Activated CD8-positive, alpha-beta T cell treated with anti-CD3 and anti-CD28 coated beads for 36 hours (primary cell): ENCODE measurements around the gene TMEM53. TPM values are rescaled to one million over a fixed set of nuclear protein-coding genes. Genes with fewer than 3 reads are reported as not detected.

Experiments used
- ATAC-seq: fragments of 200-7000 bp; cut with Tn5 transposase; one replicate; pipeline ENCODE4 v1.10.0; 2021; ENCODE audit warnings: mild to moderate bottlenecking, moderate library complexity
- CTCF ChIA-PET: fragments of 350-600 bp; sonication (Branson Sonifier 250); formaldehyde crosslinking; loops from one replicate; lab custom pipeline; 2021; ENCODE audit warnings: antibody characterized with exemption; lab: Charles Lee
- POLR2A ChIA-PET: fragments of 350-600 bp; sonication (Branson Sonifier 250); formaldehyde crosslinking; loops from one replicate; lab custom pipeline; 2021; ENCODE audit warnings: antibody characterized with exemption; lab: Charles Lee
- DNase-seq: peaks from one replicate; pipeline ENCODE4 v3.0.0-alpha.2; 2020
- H3K27ac Mint-ChIP-seq: one replicate; pipeline ENCODE4 v1.8.0; 2021; ENCODE audit warnings: mild to moderate bottlenecking, mixed read lengths
- H3K27me3 Mint-ChIP-seq: one replicate; pipeline ENCODE4 v1.8.0; 2021; ENCODE audit warnings: mixed read lengths
- H3K36me3 Mint-ChIP-seq: one replicate; pipeline ENCODE4 v1.8.0; 2021; ENCODE audit warnings: low read depth, mixed read lengths
- H3K4me1 Mint-ChIP-seq: one replicate; pipeline ENCODE4 v1.8.0; 2021; ENCODE audit warnings: low read depth, mixed read lengths
- H3K4me3 Mint-ChIP-seq: one replicate; pipeline ENCODE4 v1.8.0; 2021; ENCODE audit warnings: mild to moderate bottlenecking, moderate library complexity, mixed read lengths
- H3K9me3 Mint-ChIP-seq: one replicate; pipeline ENCODE4 v1.8.0; 2021; ENCODE audit warnings: mixed read lengths
- CTCF ChIP-seq: fragments of 200-600 bp; IDR thresholded peaks from one replicate; pipeline ENCODE4 v1.8.0; 2022; ENCODE audit warnings: antibody characterized with exemption, mild to moderate bottlenecking
- intact Hi-C: fragments of 100-400 bp; cut with micrococcal nuclease; formaldehyde crosslinking; loops from one replicate; pipeline ENCODE4 v1.10.0; 2022
- total RNA-seq, 2 experiments: library from RNA; stranded (reverse); gene quantifications; one replicate each; pipeline ENCODE4 v1.2.3, GENCODE V29; 2021

Gene TMEM53
- total RNA-seq, 2 experiments from 2014 or later, result 2.3 to 3.5 TPM

- intact Hi-C loops, result no loop called here
- H3K9me3 Mint-ChIP-seq, result no peaks in the 10 kb centered on the region
- H3K4me3 Mint-ChIP-seq, result no peak overlapping the region
- TF ChIP-seq CTCF, result no peak
- no peak overlapping the region for H3K27ac Mint-ChIP-seq
- ATAC-seq (no peak), DNase-seq (no peak)
- no peaks in the 10 kb centered on the region for H3K27me3 Mint-ChIP-seq
- H3K36me3 Mint-ChIP-seq, result peaks cover 37% of the 10 kb centered on the region
- H3K4me1 Mint-ChIP-seq, result peaks cover 7% of the 10 kb centered on the region
- CTCF ChIA-PET, result interaction anchor here (16.6 kb wide), 1 partner anchor 11 kb away, joined by 156 read pairs; no protein-coding TSS in a partner anchor
- POLR2A ChIA-PET, result interaction anchor here (0.5 to 6.4 kb wide), 3 partner anchors 9 to 1902 kb away, joined by 3 to 71 read pairs (median 3); no protein-coding TSS in a partner anchor
Measured at GRCh38 chr1:44640200-44640853, 34.0 kb downstream of the TMEM53 start.

DNA sequence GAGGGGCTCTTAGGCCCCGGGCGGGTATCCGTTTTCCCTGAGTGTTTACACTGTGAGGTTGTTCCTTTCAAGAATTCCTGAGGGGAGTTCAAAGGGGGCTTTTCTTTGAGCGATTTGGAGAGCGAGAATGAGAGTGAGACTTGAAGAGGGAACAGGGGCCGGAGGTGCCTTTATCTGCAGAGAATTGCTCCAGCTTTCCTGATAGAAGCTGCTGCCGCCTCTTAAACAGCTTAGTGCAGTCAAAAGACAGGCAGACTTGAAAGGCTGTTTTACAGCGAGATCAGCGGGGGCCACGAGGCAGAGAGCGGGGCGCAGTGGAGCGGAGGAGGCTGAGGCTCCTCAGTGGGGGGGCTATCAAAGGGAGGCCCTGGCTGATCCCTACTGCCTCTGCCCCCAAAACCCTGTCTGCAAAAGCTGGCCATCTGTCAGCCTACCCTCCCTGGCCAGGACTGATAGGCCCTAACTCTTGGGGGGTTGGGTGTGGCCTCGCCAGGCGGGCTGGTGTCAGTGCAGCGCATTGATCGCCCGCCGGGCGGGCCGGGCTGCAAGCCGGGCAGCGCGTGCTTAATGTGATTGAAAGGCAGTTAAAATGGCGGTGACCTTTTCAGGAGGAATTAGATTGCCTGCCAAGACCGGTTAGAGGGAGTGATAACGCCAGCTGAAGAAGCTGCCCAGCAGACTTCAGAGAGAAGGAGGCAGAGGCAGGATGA lies 36.4 kb downstream of the TMEM53 start:
- Mint-ChIP-seq H3K27me3 (no peaks in the 10 kb centered on the region), H3K4me1 (peaks cover 30% of the 10 kb centered on the region), H3K36me3 (peaks cover 43% of the 10 kb centered on the region), H3K9me3 (no peaks in the 10 kb centered on the region), H3K27ac (no peak overlapping the region), H3K4me3 (no peak overlapping the region)
- no peak for ATAC-seq
- ChIA-PET CTCF (interaction anchor here (1.0 to 16.6 kb wide), 2 partner anchors 13 to 18 kb away, joined by 3 to 156 read pairs; no protein-coding TSS in a partner anchor), POLR2A (interaction anchor here (0.6 to 4.3 kb wide), 4 partner anchors 10 to 105 kb away, joined by 3 to 22 read pairs (median 10); no protein-coding TSS in a partner anchor)
- no peak for TF ChIP-seq CTCF
- intact Hi-C loops, result no loop called here
- no peak for DNase-seq

DNA sequence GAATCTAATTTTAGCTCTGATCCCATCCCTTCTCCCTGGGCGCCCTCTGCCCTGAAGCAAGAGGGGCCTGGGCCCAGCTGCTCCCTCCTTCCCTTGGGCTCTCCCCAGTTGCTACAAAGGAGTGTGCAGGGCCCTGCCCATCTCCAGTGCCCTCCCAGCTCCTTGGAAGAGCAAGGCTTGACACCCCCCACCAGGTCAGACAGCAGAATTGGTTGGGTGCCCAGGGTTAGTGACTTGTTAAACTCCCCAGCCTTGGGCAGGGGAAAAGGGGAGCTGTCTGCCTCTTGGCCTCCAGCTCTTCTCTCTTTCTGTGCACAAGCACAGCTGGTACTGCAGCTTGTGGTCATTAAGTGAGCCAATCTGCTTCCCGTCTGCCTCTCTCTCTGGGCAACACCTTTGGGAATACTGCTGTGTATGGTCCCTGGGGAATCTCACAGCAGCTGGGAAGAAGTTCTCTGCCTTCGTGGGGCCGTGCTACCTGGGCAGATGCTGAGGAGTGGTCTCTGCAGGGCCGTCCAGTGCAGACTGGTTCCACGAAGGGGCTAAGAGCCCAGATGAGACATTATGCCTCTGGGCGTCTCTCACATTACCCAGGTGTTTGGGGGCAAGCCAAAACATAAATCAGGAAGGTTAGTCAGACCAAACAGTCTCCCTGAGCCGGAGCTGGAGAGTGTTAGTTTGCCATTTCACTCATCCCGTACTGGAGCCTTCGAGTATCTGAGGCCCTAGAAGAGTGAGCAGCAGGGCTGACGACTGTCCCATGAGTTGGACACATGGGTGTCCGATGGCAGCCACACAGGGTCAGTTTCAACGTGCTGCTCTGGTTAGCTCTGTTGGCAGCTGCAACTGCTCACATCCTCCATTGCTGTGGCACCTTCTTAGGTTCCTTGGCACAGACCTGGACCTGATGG lies 37.3 kb downstream of the TMEM53 start:
- peaks cover 31% of the 10 kb centered on the region for H3K4me1 Mint-ChIP-seq
- no peak for TF ChIP-seq CTCF
- no peak for ATAC-seq
- H3K9me3 Mint-ChIP-seq, result no peaks in the 10 kb centered on the region
- intact Hi-C loops, result no loop called here
- DNase-seq, result no peak
- ChIA-PET POLR2A (interaction anchor here (0.6 to 4.3 kb wide), 4 partner anchors 11 to 712 kb away, joined by 3 to 22 read pairs (median 10); no protein-coding TSS in a partner anchor), CTCF (interaction anchor here (16.6 kb wide), 1 partner anchor 14 kb away, joined by 156 read pairs; no protein-coding TSS in a partner anchor)
- no peaks in the 10 kb centered on the region for H3K27me3 Mint-ChIP-seq
- no peak overlapping the region for H3K27ac Mint-ChIP-seq
- H3K36me3 Mint-ChIP-seq, result peaks cover 43% of the 10 kb centered on the region
- no peak overlapping the region for H3K4me3 Mint-ChIP-seq

GRCh38 chr1:44636083-44636687 lies 38.1 kb downstream of the TMEM53 start:
- Mint-ChIP-seq H3K27me3 (no peaks in the 10 kb centered on the region), H3K9me3 (no peaks in the 10 kb centered on the region), H3K36me3 (peaks cover 41% of the 10 kb centered on the region), H3K27ac (no peak overlapping the region), H3K4me3 (no peak overlapping the region), H3K4me1 (peaks cover 32% of the 10 kb centered on the region)
- ATAC-seq, result no peak
- CTCF ChIA-PET, result interaction anchor here (16.6 kb wide), 1 partner anchor 15 kb away, joined by 156 read pairs; no protein-coding TSS in a partner anchor
- DNase-seq, result no peak
- TF ChIP-seq CTCF, result no peak
- intact Hi-C loops, result no loop called here
- POLR2A ChIA-PET, result interaction anchor here (0.6 to 4.3 kb wide), 5 partner anchors 11 to 711 kb away, joined by 3 to 22 read pairs (median 8); no protein-coding TSS in a partner anchor
